ENCODE data around the gene ASIC3. TPM values are rescaled to one million over a fixed set of nuclear protein-coding genes. Genes with fewer than 3 reads are reported as not detected.

The ASIC3 gene
- total RNA-seq, 1 donor from 2014 or later, result 2.2 TPM

DNA sequence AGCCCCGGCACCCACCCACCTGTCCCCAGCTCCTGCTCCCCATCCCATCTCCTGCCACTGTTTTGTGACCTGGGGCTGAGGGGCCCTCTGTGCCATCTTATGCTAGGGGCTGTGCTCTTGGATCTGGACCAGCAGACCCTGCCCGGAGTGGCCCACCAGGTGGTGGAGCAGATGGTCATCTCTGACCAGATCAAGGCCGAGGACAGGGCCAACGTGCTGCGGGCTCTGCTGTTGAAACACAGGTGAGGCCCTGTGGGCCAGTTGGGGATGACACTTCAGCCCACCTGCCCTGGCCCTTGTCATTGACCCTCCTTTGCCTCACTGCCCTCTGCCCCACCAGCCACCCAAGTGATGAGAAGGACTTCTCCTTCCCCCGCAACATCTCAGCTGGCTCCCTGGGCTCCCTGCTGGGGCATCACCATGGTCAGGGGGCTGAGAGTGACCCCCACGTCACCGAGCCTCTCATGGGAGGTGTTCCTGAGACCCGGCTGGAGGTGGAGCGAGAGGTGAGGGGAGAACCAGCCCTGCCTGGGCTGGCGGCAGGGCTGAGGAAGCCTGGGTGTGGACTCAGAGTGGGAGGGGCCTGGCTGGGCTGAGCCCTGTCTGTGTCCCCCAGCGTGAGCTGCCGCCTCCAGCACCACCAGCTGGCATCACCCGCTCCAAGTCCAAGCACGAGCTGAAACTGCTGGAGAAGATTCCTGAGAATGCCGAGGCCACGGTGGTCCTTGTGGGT, 21.7 kb downstream of the ASIC3 start:
- ATAC-seq (no peak), DNase-seq (ENCODE audit: low spot score) (no peak)

GRCh38 chr7:151070574-151070960, 22.2 kb downstream of the ASIC3 start:
- ATAC-seq (no peak), DNase-seq (ENCODE audit: low spot score) (no peak)

GRCh38 chr7:151071032-151071866, 22.9 kb downstream of the ASIC3 start:
- ATAC-seq (no peak), DNase-seq (ENCODE audit: low spot score) (no peak)

GRCh38 chr7:151073990-151074389, 25.7 kb downstream of the ASIC3 start:
- no peak for ATAC-seq

GRCh38 chr7:151074817-151075661, 26.7 kb downstream of the ASIC3 start:
- DNase-seq (ENCODE audit: low spot score) (no peak), ATAC-seq (no peak)

More at GRCh38 chr7:151073990-151074389, 25.7 kb downstream of the ASIC3 start:
- no peak for DNase-seq (ENCODE audit: low spot score)

DNA sequence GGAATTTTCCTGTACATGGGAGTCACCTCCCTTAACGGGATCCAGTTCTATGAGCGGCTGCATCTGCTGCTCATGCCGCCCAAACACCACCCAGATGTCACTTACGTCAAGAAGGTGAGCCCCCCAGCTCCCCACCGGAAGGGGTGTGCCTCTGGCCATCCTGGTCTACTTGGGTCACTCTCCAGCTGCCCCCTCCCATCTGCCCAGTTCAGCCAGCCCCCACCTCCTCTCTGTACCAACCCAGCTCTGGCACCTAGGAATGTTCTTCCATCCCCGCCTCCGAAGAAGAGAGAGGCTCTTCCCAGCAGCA, 27.3 kb downstream of the ASIC3 start:
- no peak for DNase-seq (ENCODE audit: low spot score)
- no peak for ATAC-seq

DNA sequence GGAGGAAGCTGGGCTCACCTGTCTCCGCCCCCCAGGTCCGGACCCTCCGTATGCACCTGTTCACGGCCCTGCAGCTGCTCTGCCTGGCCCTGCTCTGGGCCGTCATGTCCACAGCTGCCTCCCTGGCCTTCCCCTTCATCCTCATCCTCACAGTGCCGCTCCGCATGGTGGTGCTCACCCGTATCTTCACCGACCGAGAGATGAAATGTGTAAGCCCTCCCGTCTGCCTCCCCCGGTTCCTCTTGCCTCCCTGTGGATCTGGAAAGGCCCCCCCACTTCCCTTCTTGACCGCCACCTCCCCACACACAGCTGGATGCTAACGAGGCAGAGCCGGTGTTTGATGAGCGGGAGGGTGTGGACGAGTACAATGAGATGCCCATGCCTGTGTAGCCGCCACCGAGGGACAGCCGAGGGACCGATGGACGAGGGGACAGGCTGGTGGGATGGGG, 27.7 kb downstream of the ASIC3 start:
- ATAC-seq (no peak), DNase-seq (ENCODE audit: low spot score) (no peak)

- no peak for ATAC-seq
- no peak for DNase-seq (ENCODE audit: low spot score)
These were observed 28.8 kb downstream of the ASIC3 start for GRCh38 chr7:151076863-151077704.

DNA sequence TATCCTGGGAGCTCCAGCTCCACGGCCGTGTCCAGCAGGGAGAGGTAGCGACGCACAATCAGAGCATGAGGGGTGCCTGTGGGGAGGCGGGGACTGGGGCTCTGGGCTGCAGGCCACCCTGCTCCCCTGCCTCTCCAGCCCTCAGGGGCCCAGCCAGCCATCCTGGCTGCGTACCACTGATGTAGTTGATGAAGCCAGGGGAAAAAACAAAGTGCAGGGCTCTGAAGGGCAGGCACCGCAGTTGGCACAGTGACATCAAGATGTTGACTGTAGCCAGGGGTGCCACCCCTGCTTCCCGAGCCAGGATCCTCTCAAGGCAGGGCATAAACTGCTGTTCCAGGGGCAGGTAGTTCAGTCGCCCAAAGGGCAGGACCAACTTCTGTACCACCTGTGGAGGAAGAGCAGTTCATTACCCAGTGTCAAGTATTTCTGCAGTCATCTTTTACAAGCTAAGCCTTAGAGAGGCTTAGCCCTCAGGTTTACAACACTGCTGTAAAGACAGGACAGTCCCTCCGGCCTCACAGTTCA, 29.4 kb downstream of the ASIC3 start:
- peak; percentile 40 for DNase-seq (ENCODE audit: low spot score)

GRCh38 chr7:151078233-151079040, 30.1 kb downstream of the ASIC3 start:
- DNase-seq (ENCODE audit: low spot score), result peak; percentile 44
- ATAC-seq, result no peak

More for the DNA sequence above, 29.4 kb downstream of the ASIC3 start:
- no peak for ATAC-seq

GRCh38 chr7:151079199-151079910, 31.0 kb downstream of the ASIC3 start:
- DNase-seq (ENCODE audit: low spot score), result no peak
- ATAC-seq, result no peak

- DNase-seq (ENCODE audit: low spot score) (no peak), ATAC-seq (peak; percentile 0)
These were observed 31.8 kb downstream of the ASIC3 start for GRCh38 chr7:151080067-151080521.

DNA sequence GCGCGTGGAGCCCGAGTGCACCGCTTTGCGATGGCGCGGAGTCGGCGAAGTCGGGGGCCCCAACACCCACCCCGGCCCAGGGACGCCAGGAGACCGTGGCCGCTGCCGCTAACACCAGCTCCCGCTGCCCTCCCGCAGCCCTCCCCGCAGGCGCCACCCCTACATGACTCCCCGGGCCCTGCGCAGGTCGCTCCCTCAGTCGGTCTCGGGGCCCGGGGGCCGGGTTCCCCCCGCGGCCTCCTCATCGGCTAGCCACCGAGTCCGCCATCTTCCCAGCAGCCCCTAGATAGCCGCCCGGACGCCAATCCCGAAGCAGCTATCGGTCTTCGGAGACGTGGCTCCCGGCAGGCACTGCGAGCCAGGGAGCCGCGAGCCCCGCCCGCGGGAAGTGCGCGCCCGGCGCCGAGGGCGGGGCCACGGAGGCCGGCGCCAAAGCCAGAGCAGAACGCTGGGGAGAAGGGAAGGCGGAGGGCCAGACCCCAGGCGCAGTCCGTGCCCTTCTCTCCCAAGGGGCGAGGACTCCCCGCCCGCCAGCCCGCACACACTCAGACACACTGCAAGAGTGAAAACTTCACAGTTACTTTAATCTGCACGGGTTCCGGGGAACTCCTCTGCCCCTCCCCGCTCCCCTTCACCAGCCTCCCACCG, 32.3 kb downstream of the ASIC3 start, which contains the start of gene FASTK:
TSS of gene FASTK (minus strand) at position 288 of the 648 bp plus-strand sequence. CDS start at position 245, 43 bp downstream.
- peak; percentile 79 for ATAC-seq

GRCh38 chr7:151081170-151082101, 33.1 kb downstream of the ASIC3 start:
- peak; percentile 83 for DNase-seq (ENCODE audit: low spot score)
- ATAC-seq, result peak; percentile 59

More for the DNA sequence above, 32.3 kb downstream of the ASIC3 start, which contains the start of gene FASTK:
- DNase-seq (ENCODE audit: low spot score), result peak; percentile 94

DNA sequence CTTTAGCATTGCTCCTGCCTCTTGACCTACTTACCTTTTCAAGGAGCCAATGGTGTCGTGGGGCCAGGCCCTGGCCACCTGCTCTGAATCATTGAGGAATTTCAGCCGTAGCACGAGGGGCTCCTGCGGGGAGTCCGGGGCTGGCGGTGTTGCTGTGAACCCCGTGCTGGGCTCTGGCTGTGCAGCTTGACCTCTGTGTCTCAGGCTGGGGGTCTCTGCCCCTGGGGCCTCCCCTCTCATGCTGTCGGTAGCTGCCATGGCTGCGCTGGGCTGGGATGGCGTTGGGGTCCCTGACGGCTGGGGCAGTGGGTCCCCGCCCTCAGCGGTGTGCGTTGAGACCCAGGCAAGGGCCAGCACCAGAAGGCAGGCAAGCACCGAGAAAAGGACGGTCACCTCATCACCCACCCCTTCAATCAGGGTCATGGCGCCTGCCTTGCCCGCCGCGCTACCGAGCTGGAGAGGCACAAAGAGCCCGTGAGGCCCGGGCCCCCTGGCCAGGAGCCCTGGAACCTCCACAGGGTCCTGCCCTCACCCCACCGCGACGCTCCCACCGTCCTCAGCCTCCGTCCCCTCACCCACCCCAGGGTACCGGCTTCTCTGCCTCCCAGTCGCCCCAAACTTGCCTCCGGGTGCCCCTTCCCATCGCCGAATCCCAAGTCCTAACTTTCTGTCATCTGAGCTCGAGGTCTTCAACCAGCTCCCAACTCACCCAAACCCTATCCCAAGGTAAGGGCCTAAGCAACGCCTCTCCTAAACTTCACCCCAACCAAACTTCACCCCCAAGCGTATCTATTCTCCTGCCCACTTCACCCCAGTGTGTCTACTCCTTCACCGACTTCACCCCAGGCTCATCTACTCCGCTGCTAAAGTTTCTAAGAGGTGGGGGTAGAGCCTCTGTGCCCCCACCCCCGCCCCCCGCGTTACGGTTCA, 34.1 kb downstream of the ASIC3 start:
- DNase-seq (ENCODE audit: low spot score), result no peak
- no peak for ATAC-seq

All from left lobe of liver (tissue), 2 donors.